ENCODE data around the gene TPRN.

TPRN gene

GRCh38 chr9:137163365-137163715, 37.2 kb downstream of the TPRN start:
- Histone ChIP-seq H3K36me3 (no peaks in the 10 kb centered on the region), H3K4me3 (peak overlapping the region; percentile 4 to 39), H3K27me3 (peaks cover 10 to 100% of the 10 kb centered on the region in 2 donors), H3K27ac (no peak overlapping the region), H3K9me3 (no peaks in the 10 kb centered on the region), H3K4me1 (peaks cover 0 to 51% (median 31%) of the 10 kb centered on the region in 4 donors)
- no peak for DNase-seq
- intact Hi-C loops (cut with DNase I; ENCODE audit: low total_unique reads): no loop called here
- TF ChIP-seq CTCF (IDR thresholded peaks at IDR 0.05): no peak

- intact Hi-C loops (cut with DNase I; ENCODE audit: low total_unique reads): no loop called here
- Histone ChIP-seq H3K4me1 (peaks cover 0 to 45% (median 25%) of the 10 kb centered on the region in 4 donors), H3K36me3 (no peaks in the 10 kb centered on the region), H3K4me3 (peak overlapping the region; percentile 4 to 39), H3K27ac (no peak overlapping the region), H3K27me3 (peaks cover 10 to 100% of the 10 kb centered on the region in 2 donors), H3K9me3 (no peaks in the 10 kb centered on the region)
- DNase-seq: no peak
- no peak for TF ChIP-seq CTCF (IDR thresholded peaks at IDR 0.05)
Measured at GRCh38 chr9:137162505-137163364, 37.8 kb downstream of the TPRN start.

GRCh38 chr9:137161558-137162486, 38.7 kb downstream of the TPRN start:
- Histone ChIP-seq H3K27ac (no peak overlapping the region), H3K27me3 (peaks cover 11 to 100% of the 10 kb centered on the region in 2 donors), H3K4me1 (peaks cover 0 to 40% (median 21%) of the 10 kb centered on the region in 4 donors), H3K4me3 (no peak overlapping the region), H3K36me3 (no peaks in the 10 kb centered on the region), H3K9me3 (no peaks in the 10 kb centered on the region)
- no peak for DNase-seq
- no peak for TF ChIP-seq CTCF (IDR thresholded peaks at IDR 0.05)
- intact Hi-C loops (cut with DNase I; ENCODE audit: low total_unique reads): no loop called here

GRCh38 chr9:137160716-137161557, 39.6 kb downstream of the TPRN start:
- Histone ChIP-seq H3K27ac (no peak overlapping the region), H3K27me3 (peaks cover 9 to 100% of the 10 kb centered on the region in 2 donors), H3K4me1 (peaks cover 0 to 44% (median 27%) of the 10 kb centered on the region in 4 donors), H3K4me3 (no peak overlapping the region), H3K36me3 (no peaks in the 10 kb centered on the region), H3K9me3 (no peaks in the 10 kb centered on the region)
- DNase-seq: no peak
- TF ChIP-seq CTCF (IDR thresholded peaks at IDR 0.05): no peak
- intact Hi-C loops (cut with DNase I; ENCODE audit: low total_unique reads): no loop called here

GRCh38 chr9:137160054-137160425, 40.5 kb downstream of the TPRN start:
- Histone ChIP-seq H3K9me3 (no peaks in the 10 kb centered on the region), H3K36me3 (no peaks in the 10 kb centered on the region), H3K27ac (no peak overlapping the region), H3K4me1 (peaks cover 0 to 44% (median 27%) of the 10 kb centered on the region in 4 donors), H3K27me3 (peaks cover 7 to 96% of the 10 kb centered on the region in 2 donors), H3K4me3 (no peak overlapping the region)
- intact Hi-C loops (cut with DNase I; ENCODE audit: low total_unique reads): no loop called here
- no peak for DNase-seq
- TF ChIP-seq CTCF (IDR thresholded peaks at IDR 0.05): no peak
